HL-60/S4 treated with phorbol 12-myristate 13-acetate at 8.2 ng/mL for 4 days and 3 days (cell line): ENCODE results near the gene PARS2.

Experiments used
- in situ Hi-C: fragments of 300-500 bp; cut with MboI; formaldehyde crosslinking; loops from 2 replicates; pipeline ENCODE4 v1.15.0; 2022; ENCODE audit warnings: low sequenced_read_pairs

PARS2 gene

DNA sequence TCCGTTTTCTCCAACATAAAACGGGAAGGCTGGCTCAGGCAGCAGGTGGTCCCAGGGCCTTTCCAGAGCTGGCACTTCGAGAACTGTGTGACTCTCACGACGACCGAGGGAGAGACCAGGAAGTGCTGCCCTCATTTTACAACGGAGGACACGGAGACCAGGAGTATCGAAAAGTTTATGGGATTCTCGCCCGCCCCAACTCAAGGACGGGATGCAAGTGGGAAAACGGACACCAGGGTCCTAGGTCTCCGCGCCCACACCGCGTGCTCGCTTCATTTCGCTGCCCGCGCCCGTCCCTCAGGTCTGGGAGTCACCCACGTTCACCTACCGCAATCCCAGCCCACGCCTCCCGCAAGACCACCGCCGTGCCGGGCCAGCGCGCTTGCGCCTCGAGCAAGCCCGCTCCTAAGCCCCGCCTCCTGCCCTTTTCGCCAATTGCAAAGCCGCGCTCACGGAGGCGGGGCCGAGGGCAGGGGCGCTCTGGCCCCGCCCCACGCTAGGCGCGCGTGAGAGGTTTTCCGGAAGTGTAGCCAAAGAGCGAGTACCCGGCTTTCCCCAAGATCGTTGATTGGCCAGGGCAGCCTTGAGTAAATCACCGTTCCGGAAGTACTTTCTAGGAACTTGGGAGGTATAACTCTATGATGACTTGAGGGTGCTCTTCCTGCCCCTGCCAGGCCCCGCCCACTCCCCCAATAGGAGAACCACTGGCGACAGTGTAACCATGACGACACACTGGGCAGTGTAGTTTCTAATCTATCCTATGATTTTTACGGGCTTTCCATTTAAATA is at the start of gene PARS2:
TSS of gene PARS2 (minus strand) at position 391 of the 789 bp plus-strand sequence. CDS start 5,362 bp downstream, outside the sequence.
- in situ Hi-C loops: no loop called here

DNA sequence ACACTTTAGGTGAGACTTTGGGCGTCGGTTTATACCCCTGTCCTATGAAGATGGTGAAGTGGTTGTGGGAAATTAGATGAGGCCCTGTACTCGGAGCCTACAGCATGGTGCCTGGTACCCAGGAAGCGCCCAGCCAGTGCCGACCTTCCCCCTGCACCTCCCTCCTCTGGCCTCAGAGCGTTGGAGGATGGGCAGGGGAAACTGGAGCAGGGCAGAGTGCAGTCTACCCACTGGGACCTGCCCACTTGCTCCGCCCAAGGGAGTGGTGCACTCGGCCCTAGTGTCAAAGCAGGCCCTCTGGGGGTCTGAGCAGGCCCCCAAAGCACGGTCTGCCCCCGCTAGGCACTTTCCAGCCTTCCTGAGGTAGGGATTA is 49.8 kb upstream of the PARS2 start:
- in situ Hi-C loops: no loop called here

DNA sequence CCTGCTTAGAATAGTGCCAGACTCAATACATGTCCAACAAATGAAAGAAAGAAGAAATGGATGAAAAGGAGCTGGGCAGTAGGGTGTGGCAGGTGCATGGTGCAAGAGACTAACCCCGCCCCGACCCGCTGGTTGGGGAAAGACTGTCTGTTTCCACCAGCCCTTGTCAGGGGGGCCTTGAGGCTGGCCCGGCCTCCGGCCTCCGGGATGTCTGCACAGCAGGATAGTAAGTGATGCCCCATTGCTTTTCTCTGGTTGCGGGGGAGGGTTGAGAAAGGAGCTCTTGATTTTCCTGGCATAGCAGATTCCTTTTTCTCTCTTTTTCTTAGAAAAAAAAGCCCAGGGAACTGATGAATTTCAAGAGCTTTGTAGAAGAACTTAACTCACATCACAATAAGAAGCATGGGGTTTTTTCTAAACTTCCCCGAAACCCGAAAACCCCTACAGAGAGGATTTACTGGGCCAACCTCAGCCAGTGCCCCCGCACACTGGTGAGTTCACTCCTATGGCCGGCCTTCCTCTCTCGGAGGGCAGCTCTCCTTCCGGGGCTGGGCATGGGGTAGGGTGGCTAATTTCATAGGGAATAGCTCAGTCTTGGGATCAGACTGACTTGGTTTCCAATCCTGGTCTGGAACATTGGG is 49.3 kb upstream of the PARS2 start:
- in situ Hi-C loops: no loop called here

DNA sequence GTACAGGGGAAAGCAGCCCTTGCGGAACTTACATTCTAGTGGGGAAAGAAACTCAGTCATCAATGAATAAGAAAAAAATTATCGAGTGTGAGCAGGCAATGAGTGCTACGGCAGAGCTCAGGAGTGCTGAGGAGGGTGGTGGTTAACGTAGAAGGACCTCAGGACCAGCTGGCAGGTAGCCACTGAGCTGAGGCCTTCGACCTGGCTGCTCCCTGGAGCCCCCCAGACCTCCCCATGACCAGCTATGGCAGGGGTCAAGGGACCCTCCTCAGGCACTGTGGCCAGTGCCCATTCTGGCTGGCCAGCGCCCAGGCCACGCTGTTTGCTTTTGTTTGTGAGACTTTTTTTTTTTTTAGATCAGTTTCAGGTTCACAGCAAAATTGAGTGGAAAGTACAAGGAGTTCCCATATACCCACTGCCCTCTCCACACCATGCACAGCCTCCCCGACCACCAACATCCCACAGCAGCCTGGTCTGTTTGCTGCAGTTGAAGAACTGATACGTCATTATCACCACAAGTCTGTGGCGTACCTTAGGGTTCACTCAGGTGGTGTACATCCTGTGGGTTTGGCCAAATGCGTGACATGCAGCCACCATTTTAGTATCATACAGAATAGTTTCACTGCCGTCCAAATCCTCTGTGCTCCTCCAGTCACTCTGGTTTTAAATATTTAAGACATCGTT is 48.6 kb upstream of the PARS2 start:
- in situ Hi-C loops: no loop called here

DNA sequence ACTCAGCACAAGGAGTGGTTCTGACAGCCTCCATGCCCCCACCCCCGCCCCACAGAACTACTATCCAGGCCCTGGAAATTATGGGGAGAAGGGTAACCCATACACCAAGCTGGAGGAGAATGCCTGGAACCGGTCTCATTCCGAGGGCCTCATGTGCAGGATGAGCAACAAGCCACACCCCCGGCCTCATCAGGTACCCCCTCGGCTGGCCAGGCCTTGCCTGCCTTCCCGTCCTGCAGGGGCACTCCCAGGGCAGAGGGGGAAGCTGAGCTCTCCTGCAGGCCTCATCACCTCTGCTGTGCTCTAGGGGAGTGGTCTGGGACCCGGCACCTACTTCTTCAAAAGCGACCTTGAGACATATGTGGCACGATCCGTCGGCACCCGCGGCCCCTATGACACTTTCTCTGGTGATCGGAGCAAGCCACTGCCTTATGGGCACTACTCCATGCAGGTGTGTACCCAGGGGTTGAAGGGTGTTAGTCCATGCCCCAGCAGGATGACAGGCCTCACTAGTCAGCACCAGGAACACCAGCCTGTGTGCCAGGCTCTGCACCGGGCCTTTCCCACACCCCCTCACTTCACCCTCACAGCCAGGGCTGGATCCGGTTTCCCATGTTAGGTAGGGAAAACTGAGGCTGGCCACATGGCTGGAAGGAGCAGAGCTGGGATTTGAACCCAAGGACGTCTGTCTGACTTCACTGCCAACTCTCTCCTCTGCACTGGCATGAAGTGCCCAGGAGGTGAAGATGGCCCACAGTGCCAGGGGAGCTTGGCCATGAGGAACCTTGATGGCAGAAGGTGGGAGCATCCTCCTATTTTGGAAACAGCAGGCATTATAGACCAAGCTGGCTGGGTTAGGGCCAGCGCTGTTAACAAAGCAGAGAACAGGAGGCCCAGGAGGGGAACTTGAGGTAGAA is 47.7 kb upstream of the PARS2 start:
- in situ Hi-C loops: no loop called here

- in situ Hi-C loops: no loop called here
These were observed 46.7 kb upstream of the PARS2 start for GRCh38 chr1:54811066-54811465.

DNA sequence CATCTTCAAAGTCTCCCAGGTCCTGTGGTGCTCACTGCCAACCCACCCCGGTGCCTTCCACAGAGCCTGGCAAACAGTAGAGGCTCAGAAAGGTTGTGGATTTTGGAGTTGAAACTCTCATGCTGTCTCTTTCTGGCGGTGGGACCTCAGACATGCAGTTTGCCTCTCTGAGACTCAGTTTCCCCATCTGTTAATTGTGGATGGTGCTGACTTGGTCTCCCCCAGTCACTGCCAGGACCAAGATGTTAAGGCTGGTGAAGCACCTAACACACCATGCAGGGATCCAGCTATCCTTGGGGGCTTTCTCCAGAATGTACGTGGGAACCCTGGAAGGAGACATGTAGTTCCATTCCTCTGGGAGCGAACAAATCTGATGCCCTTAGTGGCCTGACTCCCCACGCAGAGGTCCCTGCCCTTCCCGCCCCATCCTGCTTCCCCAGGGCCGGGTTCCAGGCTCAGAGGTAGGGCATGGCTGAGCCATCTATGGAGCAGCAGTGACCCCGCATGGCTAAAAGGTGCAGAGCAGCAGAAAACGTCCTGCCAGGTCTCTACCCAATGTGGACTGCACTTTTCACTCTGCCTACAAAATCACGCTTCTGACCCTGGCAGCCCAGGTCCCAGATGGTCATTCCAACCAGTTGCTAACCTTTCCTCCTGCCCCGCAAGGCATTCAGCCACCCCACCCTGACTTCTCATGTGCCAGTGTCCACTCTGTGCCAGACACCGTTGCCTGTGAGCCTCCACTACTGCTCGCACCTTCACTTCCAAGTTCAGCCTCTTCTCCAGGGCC is 46.0 kb upstream of the PARS2 start:
- in situ Hi-C loops: no loop called here

- in situ Hi-C loops: no loop called here
These were observed 45.3 kb upstream of the PARS2 start for GRCh38 chr1:54809496-54810074.

- in situ Hi-C loops: no loop called here
These were observed 44.3 kb upstream of the PARS2 start for GRCh38 chr1:54808443-54809207.

- in situ Hi-C loops: no loop called here
These were observed 43.4 kb upstream of the PARS2 start for GRCh38 chr1:54807756-54808155.

GRCh38 chr1:54806931-54807611 is 42.7 kb upstream of the PARS2 start:
- in situ Hi-C loops: no loop called here

DNA sequence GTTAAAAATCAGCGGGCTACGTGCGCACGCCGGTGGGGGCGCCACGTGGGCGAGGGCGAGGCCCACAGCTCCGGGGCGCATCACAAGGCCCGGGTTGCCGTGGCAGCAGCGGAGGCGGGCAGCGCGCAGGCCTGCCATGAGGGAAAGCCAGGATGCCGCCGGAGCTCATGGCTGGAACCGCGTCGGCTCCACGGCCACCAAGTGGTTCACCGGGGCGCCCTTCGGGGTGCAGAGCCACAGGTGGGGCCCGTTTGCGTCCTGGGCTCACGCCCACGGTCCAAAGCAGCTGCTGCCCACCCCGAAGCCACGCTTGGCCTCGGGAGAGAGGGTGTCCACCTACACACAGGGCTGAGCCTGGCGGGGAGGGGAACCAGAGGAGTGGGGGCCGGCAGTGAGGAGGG is 41.7 kb upstream of the PARS2 start:
- in situ Hi-C loops: no loop called here

DNA sequence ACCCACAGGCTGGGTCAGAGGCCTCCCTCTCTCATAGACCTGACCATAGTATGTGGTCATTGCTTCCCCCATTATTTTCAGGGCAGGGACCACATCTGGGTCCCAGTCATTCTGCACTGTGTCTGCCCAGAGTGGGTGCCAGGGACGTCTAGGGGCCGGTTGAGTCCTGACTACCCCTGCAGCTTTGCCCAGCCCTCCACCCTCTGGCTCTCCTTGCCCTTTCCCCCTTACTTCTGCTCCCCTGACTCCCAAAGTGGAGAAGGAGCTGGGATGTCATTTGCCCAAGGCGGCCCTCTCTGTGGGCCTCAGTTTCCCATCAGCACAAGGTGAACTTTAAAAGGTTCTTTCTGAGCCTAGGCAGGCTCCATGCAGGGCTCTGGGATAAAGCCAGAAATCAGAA is 41.1 kb upstream of the PARS2 start:
- in situ Hi-C loops: no loop called here

- in situ Hi-C loops: no loop called here
These were observed 40.3 kb upstream of the PARS2 start for GRCh38 chr1:54804471-54805132.

- in situ Hi-C loops: no loop called here
These were observed 39.6 kb upstream of the PARS2 start for GRCh38 chr1:54803761-54804470.

DNA sequence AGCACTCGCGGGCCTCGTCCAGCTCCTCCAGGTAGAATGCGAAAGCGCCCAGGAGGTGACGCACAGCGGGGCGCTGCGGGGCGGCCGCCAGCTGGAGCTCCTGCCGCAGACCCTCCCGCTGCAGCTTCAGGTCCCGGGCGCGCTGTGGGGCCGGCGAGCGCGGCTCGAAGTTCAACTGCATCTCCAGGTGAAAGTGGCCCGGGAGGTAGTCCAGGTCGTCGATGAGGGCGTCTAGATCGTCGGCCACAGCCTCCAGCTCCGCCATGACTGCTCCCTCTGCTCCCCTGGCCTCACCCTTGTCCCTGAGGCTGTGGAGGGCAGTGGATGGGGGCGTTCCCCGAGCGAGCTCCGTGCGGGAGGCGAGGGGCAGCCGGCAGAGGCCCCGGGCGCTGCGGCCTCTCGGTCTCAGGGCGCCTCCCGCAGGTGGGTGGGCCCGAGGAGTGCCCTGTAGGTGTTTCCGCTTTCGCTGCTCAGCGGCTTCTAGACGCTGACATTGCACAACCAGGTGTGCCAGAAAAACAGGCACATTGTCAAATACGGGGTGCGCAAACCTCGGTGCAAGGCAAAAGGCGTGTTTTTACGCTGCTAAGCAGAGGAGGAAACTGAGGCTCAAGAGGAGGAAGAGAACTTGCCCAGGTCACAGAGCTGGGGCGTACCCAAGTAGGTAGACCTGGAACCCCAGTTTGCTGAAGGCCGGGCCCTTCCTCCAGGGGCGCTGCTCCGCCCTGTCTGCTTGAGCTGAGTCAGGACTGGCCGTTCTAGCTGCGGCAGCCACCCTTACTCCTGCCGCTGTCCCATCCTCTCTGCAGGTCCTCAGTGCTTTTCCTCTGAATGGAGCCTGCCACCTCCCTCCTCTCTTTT is 36.8 kb upstream of the PARS2 start, which contains the start of gene TTC22:
TSS of gene TTC22 (minus strand) at position 425 of the 861 bp plus-strand sequence. CDS start at position 265, 160 bp downstream.
- in situ Hi-C loops: no loop called here
